ENCODE measurements around the gene MID1IP1. TPM values are rescaled to one million over a fixed set of nuclear protein-coding genes. Genes with fewer than 3 reads are reported as not detected.

The MID1IP1 gene
- total and polyA plus RNA-seq, 2 of the 8 experiments (the other 6 are each of a cell fraction or from before 2014, with no cell fraction given) = 118 to 128 TPM

- peak; percentile 11 for TF ChIP-seq TAF7 (optimal IDR thresholded peaks at IDR 0.05; ENCODE audit: borderline replicate concordance, low read depth, low read length)
- no peak for TF ChIP-seq SP1 (IDR thresholded peaks at IDR 0.05; ENCODE audit: low read depth, low read length)
- no peak for TF ChIP-seq BCL11A (IDR thresholded peaks at IDR 0.05; ENCODE audit: low read depth in 2 of 2, low read length in 2 of 2)
These were observed 4.5 kb downstream of the MID1IP1 start (continued) for GRCh38 chrX:38805432-38806389.
